ENCODE results near the gene DLK2. TPM values are rescaled to one million over a fixed set of nuclear protein-coding genes. Genes with fewer than 3 reads are reported as not detected.
A peak's percentile ranks its signal among the peaks of the same experiment; 100 is the strongest.

DLK2 gene
- total and polyA plus RNA-seq, 2 of the 13 experiments (the other 11 are each of a cell fraction or from before 2014, with no cell fraction given): 1.2 to 3.8 TPM

DNA sequence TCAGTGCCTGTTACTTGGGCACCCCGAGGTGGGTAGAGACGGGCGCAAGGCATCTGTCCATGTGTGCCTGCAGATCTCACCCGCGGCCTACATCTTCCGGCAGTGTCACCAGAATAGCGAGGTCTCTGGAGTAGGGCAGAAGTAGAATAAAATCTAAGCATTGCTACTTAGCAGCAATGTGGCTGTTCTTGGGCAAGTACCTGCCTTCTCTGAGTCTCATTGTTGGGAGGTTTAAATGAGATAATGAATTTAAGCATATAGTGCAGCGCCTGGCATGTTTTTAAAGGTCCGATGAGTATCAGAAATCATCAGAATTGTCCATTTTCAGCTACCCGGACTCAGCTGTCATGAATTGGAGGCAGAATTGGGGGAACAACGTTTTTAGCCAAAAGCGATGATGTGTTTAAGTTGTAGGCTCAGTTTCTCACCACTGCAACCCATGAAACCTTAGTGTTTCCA is 27.2 kb downstream of the DLK2 start (continued):
- TF ChIP-seq, protein P1, sequence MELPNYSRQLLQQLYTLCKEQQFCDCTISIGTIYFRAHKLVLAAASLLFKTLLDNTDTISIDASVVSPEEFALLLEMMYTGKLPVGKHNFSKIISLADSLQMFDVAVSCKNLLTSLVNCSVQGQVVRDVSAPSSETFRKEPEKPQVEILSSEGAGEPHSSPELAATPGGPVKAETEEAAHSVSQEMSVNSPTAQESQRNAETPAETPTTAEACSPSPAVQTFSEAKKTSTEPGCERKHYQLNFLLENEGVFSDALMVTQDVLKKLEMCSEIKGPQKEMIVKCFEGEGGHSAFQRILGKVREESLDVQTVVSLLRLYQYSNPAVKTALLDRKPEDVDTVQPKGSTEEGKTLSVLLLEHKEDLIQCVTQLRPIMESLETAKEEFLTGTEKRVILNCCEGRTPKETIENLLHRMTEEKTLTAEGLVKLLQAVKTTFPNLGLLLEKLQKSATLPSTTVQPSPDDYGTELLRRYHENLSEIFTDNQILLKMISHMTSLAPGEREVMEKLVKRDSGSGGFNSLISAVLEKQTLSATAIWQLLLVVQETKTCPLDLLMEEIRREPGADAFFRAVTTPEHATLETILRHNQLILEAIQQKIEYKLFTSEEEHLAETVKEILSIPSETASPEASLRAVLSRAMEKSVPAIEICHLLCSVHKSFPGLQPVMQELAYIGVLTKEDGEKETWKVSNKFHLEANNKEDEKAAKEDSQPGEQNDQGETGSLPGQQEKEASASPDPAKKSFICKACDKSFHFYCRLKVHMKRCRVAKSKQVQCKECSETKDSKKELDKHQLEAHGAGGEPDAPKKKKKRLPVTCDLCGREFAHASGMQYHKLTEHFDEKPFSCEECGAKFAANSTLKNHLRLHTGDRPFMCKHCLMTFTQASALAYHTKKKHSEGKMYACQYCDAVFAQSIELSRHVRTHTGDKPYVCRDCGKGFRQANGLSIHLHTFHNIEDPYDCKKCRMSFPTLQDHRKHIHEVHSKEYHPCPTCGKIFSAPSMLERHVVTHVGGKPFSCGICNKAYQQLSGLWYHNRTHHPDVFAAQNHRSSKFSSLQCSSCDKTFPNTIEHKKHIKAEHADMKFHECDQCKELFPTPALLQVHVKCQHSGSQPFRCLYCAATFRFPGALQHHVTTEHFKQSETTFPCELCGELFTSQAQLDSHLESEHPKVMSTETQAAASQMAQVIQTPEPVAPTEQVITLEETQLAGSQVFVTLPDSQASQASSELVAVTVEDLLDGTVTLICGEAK (IDR thresholded peaks at IDR 0.05): no peak
- TF ChIP-seq, protein P1 (CRISPR knock-in tag; IDR thresholded peaks at IDR 0.05): no peak
- TF ChIP-seq KDM6A (CRISPR knock-in tag; IDR thresholded peaks at IDR 0.05; ENCODE audit: low read depth): no peak
- TF ChIP-seq, protein P2, sequence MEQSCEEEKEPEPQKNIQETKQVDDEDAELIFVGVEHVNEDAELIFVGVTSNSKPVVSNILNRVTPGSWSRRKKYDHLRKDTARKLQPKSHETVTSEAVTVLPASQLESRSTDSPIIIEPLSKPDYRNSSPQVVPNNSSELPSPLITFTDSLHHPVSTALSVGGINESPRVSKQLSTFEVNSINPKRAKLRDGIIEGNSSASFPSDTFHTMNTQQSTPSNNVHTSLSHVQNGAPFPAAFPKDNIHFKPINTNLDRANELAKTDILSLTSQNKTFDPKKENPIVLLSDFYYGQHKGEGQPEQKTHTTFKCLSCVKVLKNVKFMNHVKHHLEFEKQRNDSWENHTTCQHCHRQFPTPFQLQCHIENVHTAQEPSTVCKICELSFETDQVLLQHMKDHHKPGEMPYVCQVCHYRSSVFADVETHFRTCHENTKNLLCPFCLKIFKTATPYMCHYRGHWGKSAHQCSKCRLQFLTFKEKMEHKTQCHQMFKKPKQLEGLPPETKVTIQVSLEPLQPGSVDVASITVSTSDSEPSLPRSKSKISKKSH (CRISPR knock-in tag; IDR thresholded peaks at IDR 0.05; ENCODE audit: borderline replicate concordance): no peak
- TF ChIP-seq, protein P3, sequence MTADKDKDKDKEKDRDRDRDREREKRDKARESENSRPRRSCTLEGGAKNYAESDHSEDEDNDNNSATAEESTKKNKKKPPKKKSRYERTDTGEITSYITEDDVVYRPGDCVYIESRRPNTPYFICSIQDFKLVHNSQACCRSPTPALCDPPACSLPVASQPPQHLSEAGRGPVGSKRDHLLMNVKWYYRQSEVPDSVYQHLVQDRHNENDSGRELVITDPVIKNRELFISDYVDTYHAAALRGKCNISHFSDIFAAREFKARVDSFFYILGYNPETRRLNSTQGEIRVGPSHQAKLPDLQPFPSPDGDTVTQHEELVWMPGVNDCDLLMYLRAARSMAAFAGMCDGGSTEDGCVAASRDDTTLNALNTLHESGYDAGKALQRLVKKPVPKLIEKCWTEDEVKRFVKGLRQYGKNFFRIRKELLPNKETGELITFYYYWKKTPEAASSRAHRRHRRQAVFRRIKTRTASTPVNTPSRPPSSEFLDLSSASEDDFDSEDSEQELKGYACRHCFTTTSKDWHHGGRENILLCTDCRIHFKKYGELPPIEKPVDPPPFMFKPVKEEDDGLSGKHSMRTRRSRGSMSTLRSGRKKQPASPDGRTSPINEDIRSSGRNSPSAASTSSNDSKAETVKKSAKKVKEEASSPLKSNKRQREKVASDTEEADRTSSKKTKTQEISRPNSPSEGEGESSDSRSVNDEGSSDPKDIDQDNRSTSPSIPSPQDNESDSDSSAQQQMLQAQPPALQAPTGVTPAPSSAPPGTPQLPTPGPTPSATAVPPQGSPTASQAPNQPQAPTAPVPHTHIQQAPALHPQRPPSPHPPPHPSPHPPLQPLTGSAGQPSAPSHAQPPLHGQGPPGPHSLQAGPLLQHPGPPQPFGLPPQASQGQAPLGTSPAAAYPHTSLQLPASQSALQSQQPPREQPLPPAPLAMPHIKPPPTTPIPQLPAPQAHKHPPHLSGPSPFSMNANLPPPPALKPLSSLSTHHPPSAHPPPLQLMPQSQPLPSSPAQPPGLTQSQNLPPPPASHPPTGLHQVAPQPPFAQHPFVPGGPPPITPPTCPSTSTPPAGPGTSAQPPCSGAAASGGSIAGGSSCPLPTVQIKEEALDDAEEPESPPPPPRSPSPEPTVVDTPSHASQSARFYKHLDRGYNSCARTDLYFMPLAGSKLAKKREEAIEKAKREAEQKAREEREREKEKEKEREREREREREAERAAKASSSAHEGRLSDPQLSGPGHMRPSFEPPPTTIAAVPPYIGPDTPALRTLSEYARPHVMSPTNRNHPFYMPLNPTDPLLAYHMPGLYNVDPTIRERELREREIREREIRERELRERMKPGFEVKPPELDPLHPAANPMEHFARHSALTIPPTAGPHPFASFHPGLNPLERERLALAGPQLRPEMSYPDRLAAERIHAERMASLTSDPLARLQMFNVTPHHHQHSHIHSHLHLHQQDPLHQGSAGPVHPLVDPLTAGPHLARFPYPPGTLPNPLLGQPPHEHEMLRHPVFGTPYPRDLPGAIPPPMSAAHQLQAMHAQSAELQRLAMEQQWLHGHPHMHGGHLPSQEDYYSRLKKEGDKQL (CRISPR knock-in tag; IDR thresholded peaks at IDR 0.05; ENCODE audit: low read depth): no peak
- no peak for TF ChIP-seq RFXANK (CRISPR knock-in tag; IDR thresholded peaks at IDR 0.05)
- no peak for TF ChIP-seq CREM (IDR thresholded peaks at IDR 0.05)
- no peak for TF ChIP-seq CREM (CRISPR knock-in tag; IDR thresholded peaks at IDR 0.05)
- no peak for TF ChIP-seq TBP (CRISPR knock-in tag; IDR thresholded peaks at IDR 0.05)
- TF ChIP-seq ZNF572 (CRISPR knock-in tag; IDR thresholded peaks at IDR 0.05): 0 out of 2 replicates have a peak, but pooled peaks have one; percentile 11
